ENCODE data around the gene APOL1.
A peak's percentile ranks its signal among the peaks of the same experiment; 100 is the strongest.

GRCh38 chr22:36239401-36240171, 13.3 kb upstream of the APOL1 start, which contains the start of gene APOL2:
- TF ChIP-seq CTCF (IDR thresholded peaks at IDR 0.05) (peak; percentile 50 to 88 (median 72)), POLR2A (IDR thresholded peaks at IDR 0.05) (peak; percentile 10 to 88)
